T-helper 1 cell treated with Interleukin-12 subunit alpha and Interleukin-12 subunit beta and Interleukin-4 antibody, amounts not matched to agents 30 ng/mL and 1 ng/mL, for 36 hours (primary cell): Measurements from ENCODE around the gene COPS7A. TPM values are rescaled to one million over a fixed set of nuclear protein-coding genes. Genes with fewer than 3 reads are reported as not detected.
"Not testable (repeated sequence)": the region's sequence is repeated elsewhere in the genome, so short reads cannot be mapped to it uniquely, and the experiment has no call there.

Source experiments
- intact Hi-C: fragments of 100-400 bp; cut with micrococcal nuclease; formaldehyde crosslinking; loops from one replicate; pipeline ENCODE4 v1.15.1; 2024
- total RNA-seq: library from RNA; stranded (reverse); gene quantifications from 2 replicates; pipeline ENCODE4 v1.2.3, GENCODE V29; 2022

Gene COPS7A
- total RNA-seq, 1 donor from 2014 or later, result 30.6 TPM

GRCh38 chr12:6700646-6701051 is 23.2 kb upstream of the COPS7A start, which contains the start of gene PIANP:
Gene PIANP (minus strand): TSS chr12:6700815. CDS start chr12:6698061, 2,754 bp downstream.
- intact Hi-C loops, result loop anchor here (1.0 kb wide), 1 partner anchor 23 kb away; no protein-coding TSS in a partner anchor

GRCh38 chr12:6701078-6701768 is 22.6 kb upstream of the COPS7A start:
- intact Hi-C loops, result no loop called here

GRCh38 chr12:6703631-6704030 is 20.2 kb upstream of the COPS7A start:
- intact Hi-C loops, result no loop called here

GRCh38 chr12:6708351-6708750 is 15.5 kb upstream of the COPS7A start:
- intact Hi-C loops, result not testable (repeated sequence)

GRCh38 chr12:6708960-6709394 is 14.9 kb upstream of the COPS7A start:
- intact Hi-C loops, result no loop called here

- intact Hi-C loops, result not testable (repeated sequence)
These were observed 7.6 kb upstream of the COPS7A start for GRCh38 chr12:6716031-6716873.

- intact Hi-C loops, result no loop called here
These were observed 6.9 kb upstream of the COPS7A start for GRCh38 chr12:6716874-6717437.

- intact Hi-C loops, result loop anchor here (1.0 kb wide), 1 partner anchor 23 kb away; the partner anchor contains the start of gene PIANP
These were observed 983 bp upstream of the COPS7A start for GRCh38 chr12:6722863-6723262.

GRCh38 chr12:6724409-6724797 is 557 bp downstream of the COPS7A start:
- intact Hi-C loops, result loop anchor here (1.0 kb wide), 16 partner anchors 21 to 465 kb away; partner anchors contain the start of genes CHD4, IFFO1, ING4 and LPCAT3

GRCh38 chr12:6725350-6725749 is 1.5 kb downstream of the COPS7A start:
- intact Hi-C loops, result no loop called here

GRCh38 chr12:6729186-6729585 is 5.3 kb downstream of the COPS7A start:
- intact Hi-C loops, result no loop called here

GRCh38 chr12:6730169-6730568 is 6.3 kb downstream of the COPS7A start:
- intact Hi-C loops, result no loop called here

GRCh38 chr12:6734506-6735387 is 10.9 kb downstream of the COPS7A start:
- intact Hi-C loops, result loop anchor here (1.0 kb wide), 2 partner anchors 45 to 91 kb away; no protein-coding TSS in a partner anchor

GRCh38 chr12:6735448-6736191 is 11.8 kb downstream of the COPS7A start:
- intact Hi-C loops, result loop anchor here (1.0 kb wide), 2 partner anchors 44 to 90 kb away; no protein-coding TSS in a partner anchor

GRCh38 chr12:6736754-6737153 is 12.9 kb downstream of the COPS7A start:
- intact Hi-C loops, result no loop called here

GRCh38 chr12:6742080-6742479 is 18.2 kb downstream of the COPS7A start:
- intact Hi-C loops, result not testable (repeated sequence)

GRCh38 chr12:6742834-6743233 is 19.0 kb downstream of the COPS7A start:
- intact Hi-C loops, result no loop called here

- intact Hi-C loops, result not testable (repeated sequence)
These were observed 19.5 kb downstream of the COPS7A start for GRCh38 chr12:6743300-6743699.

GRCh38 chr12:6745741-6746525 is 22.1 kb downstream of the COPS7A start:
- intact Hi-C loops, result loop anchor here (1.0 kb wide), 1 partner anchor 22 kb away; the partner anchor contains the start of gene COPS7A
